WTC11 (cell line): ENCODE measurements around the gene PLD5. TPM values are rescaled to one million over a fixed set of nuclear protein-coding genes. Genes with fewer than 3 reads are reported as not detected.

Experiments
- ATAC-seq: fragments of 200-7000 bp; cut with Tn5 transposase; 2 replicates; pipeline ENCODE4 v1.10.0; 2021; ENCODE audit warnings: mild to moderate bottlenecking, moderate library complexity
- CTCF ChIA-PET: fragments of 300-600 bp; sonication (Branson Sonifier 250); formaldehyde crosslinking; loops from one replicate; lab custom pipeline; 2021; ENCODE audit warnings: antibody characterized with exemption; lab: Charles Lee
- POLR2A ChIA-PET: fragments of 350-600 bp; sonication (Branson Sonifier 250); formaldehyde crosslinking; loops from one replicate; lab custom pipeline; 2021; ENCODE audit warnings: antibody characterized with exemption; lab: Charles Lee
- DNase-seq: peaks from one replicate; pipeline ENCODE4 v3.0.0; 2021; ENCODE audit warnings: low spot score
- H3K27ac Mint-ChIP-seq: 2 replicates; pipeline ENCODE4 v1.8.0; 2021; ENCODE audit warnings: mixed read lengths
- H3K27me3 Mint-ChIP-seq: 2 replicates; pipeline ENCODE4 v1.8.0; 2021; ENCODE audit warnings: low read depth, mild to moderate bottlenecking, moderate library complexity, mixed read lengths
- H3K36me3 Mint-ChIP-seq: 2 replicates; pipeline ENCODE4 v1.8.0; 2021; ENCODE audit warnings: mixed read lengths
- H3K4me1 Mint-ChIP-seq: 2 replicates; pipeline ENCODE4 v1.8.0; 2022; ENCODE audit warnings: mixed read lengths
- H3K4me3 Mint-ChIP-seq: 2 replicates; pipeline ENCODE4 v1.8.0; 2021; ENCODE audit warnings: mild to moderate bottlenecking, moderate library complexity, mixed read lengths
- H3K9me3 Mint-ChIP-seq: 2 replicates; pipeline ENCODE4 v1.8.0; 2021; ENCODE audit warnings: mixed read lengths
- CTCF ChIP-seq: fragments of 200-600 bp; IDR thresholded peaks from 2 replicates; pipeline ENCODE4 v1.8.0; 2022; ENCODE audit warnings: antibody characterized with exemption
- ETV6 ChIP-seq: sonication (generic); formaldehyde crosslinking; IDR thresholded peaks from 2 replicates; pipeline ENCODE4 v1.8.1; 2022; ENCODE audit warnings: mild to moderate bottlenecking, missing genetic modification reagents
- GABPB1 ChIP-seq: sonication (generic); formaldehyde crosslinking; IDR thresholded peaks from 2 replicates; pipeline ENCODE4 v1.8.1; 2023; ENCODE audit warnings: mild to moderate bottlenecking, missing genetic modification reagents
- GTF2I ChIP-seq: fragments of 250-450 bp; sonication (Bioruptor Pico); conservative IDR thresholded peaks from 2 replicates; pipeline ENCODE4 v1.4.0; 2021; ENCODE audit warnings: mild to moderate bottlenecking
- HMGA2 ChIP-seq: fragments of 250-450 bp; sonication (Bioruptor Pico); IDR thresholded peaks from 2 replicates; pipeline ENCODE4 v1.4.0; 2021; ENCODE audit warnings: mild to moderate bottlenecking, moderate library complexity
- HMGXB4 ChIP-seq: sonication (generic); formaldehyde crosslinking; IDR thresholded peaks from 2 replicates; pipeline ENCODE4 v1.8.1; 2023; ENCODE audit warnings: mild to moderate bottlenecking, moderate library complexity, missing genetic modification reagents
- IRF1 ChIP-seq: sonication (generic); formaldehyde crosslinking; IDR thresholded peaks from 2 replicates; pipeline ENCODE4 v1.8.0; 2023; ENCODE audit warnings: missing genetic modification reagents
- JAZF1 ChIP-seq: fragments of 250-450 bp; sonication (Bioruptor Pico); IDR thresholded peaks from 2 replicates; pipeline ENCODE4 v1.9.0; 2021; ENCODE audit warnings: moderate library complexity, mild to moderate bottlenecking, inconsistent platforms
- NR2C2 ChIP-seq: sonication (generic); formaldehyde crosslinking; IDR thresholded peaks from 2 replicates; pipeline ENCODE4 v1.8.0; 2022; ENCODE audit warnings: mild to moderate bottlenecking, missing genetic modification reagents
- PREB ChIP-seq: sonication (generic); formaldehyde crosslinking; IDR thresholded peaks from 2 replicates; pipeline ENCODE4 v1.8.1; 2022; ENCODE audit warnings: mild to moderate bottlenecking, missing genetic modification reagents, moderate library complexity, borderline replicate concordance
- PRRX2 ChIP-seq: fragments of 250-450 bp; sonication (Bioruptor Pico); IDR thresholded peaks from 2 replicates; pipeline ENCODE4 v1.8.0; 2021; ENCODE audit warnings: mild to moderate bottlenecking
- RORB ChIP-seq: fragments of 250-450 bp; sonication (Bioruptor Pico); IDR thresholded peaks from 2 replicates; pipeline ENCODE4 v1.9.0; 2021; ENCODE audit warnings: mild to moderate bottlenecking
- SMAD3 ChIP-seq: sonication (generic); formaldehyde crosslinking; IDR thresholded peaks from 2 replicates; pipeline ENCODE4 v1.8.0; 2022; ENCODE audit warnings: missing genetic modification reagents, mild to moderate bottlenecking, borderline replicate concordance
- SMAD4 ChIP-seq: sonication (generic); formaldehyde crosslinking; IDR thresholded peaks from 2 replicates; pipeline ENCODE4 v1.8.0; 2022; ENCODE audit warnings: mild to moderate bottlenecking, missing genetic modification reagents
- TEAD1 ChIP-seq: sonication (generic); formaldehyde crosslinking; IDR thresholded peaks from 2 replicates; pipeline ENCODE4 v1.8.0; 2022; ENCODE audit warnings: mild to moderate bottlenecking, missing genetic modification reagents
- USF1 ChIP-seq: sonication (generic); formaldehyde crosslinking; IDR thresholded peaks from 2 replicates; pipeline ENCODE4 v1.8.0; 2022; ENCODE audit warnings: mild to moderate bottlenecking, missing genetic modification reagents
- USF2 ChIP-seq: sonication (generic); formaldehyde crosslinking; IDR thresholded peaks from 2 replicates; pipeline ENCODE4 v1.8.1; 2023; ENCODE audit warnings: mild to moderate bottlenecking, missing genetic modification reagents, moderate library complexity
- ZBTB21 ChIP-seq: sonication (generic); formaldehyde crosslinking; IDR thresholded peaks from 2 replicates; pipeline ENCODE4 v1.8.1; 2023; ENCODE audit warnings: mild to moderate bottlenecking, missing genetic modification reagents, borderline replicate concordance
- ZNF138 ChIP-seq: sonication (generic); formaldehyde crosslinking; conservative IDR thresholded peaks from 2 replicates; pipeline ENCODE4 v1.8.1; 2022; ENCODE audit warnings: mild to moderate bottlenecking, moderate library complexity, missing genetic modification reagents
- total RNA-seq: library from RNA; stranded (reverse); gene quantifications from 3 replicates; pipeline ENCODE4 v1.2.3, GENCODE V29; 2021
- TF ChIP-seq, protein P1 (sequence below): sonication (generic); formaldehyde crosslinking; IDR thresholded peaks from 2 replicates; pipeline ENCODE4 v1.8.1; 2022; ENCODE audit warnings: low read depth, mild to moderate bottlenecking, moderate library complexity, missing genetic modification reagents, borderline replicate concordance
- TF ChIP-seq, protein P2 (sequence below): sonication (generic); formaldehyde crosslinking; IDR thresholded peaks from 2 replicates; pipeline ENCODE4 v1.8.1; 2023; ENCODE audit warnings: mild to moderate bottlenecking, missing genetic modification reagents, borderline replicate concordance

PLD5 gene
- total RNA-seq, 1 experiment from 2014 or later = 6.4 TPM

GRCh38 chr1:242178436-242178835, 346.1 kb downstream of the PLD5 start:
- H3K27ac Mint-ChIP-seq = no peak overlapping the region
- ATAC-seq = no peak
- H3K4me1 Mint-ChIP-seq = peaks cover 20% of the 10 kb centered on the region

DNA sequence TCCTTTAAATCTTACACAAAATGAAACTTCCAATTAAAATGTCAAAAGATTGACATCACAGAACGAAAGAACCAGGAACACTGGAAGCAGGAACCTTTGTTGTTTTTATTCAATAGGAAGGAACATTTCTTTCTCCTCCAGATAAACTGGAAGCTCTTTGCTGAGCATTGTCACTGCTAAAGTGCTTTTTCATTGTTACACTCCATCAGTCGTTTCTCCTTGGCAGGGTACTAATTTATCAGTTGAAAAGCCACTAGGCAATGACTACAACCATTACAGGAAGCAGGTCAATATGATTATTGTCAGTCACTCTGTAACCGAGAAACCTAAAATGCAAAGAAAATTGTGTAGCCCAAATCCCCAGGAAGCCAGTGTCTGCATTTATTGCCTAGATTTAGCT, 362.4 kb downstream of the PLD5 start:
- no peaks in the 10 kb centered on the region for H3K27me3 Mint-ChIP-seq
- ChIA-PET CTCF (no interaction called here), POLR2A (interaction anchor here (0.6 kb wide), 1 partner anchor 42 kb away, joined by 4 read pairs; no protein-coding TSS in a partner anchor)
- H3K36me3 Mint-ChIP-seq = peaks cover 11% of the 10 kb centered on the region
- DNase-seq = no peak
- H3K4me1 Mint-ChIP-seq = peaks cover 27% of the 10 kb centered on the region
- ATAC-seq = no peak
- no peak overlapping the region for H3K4me3 Mint-ChIP-seq
- H3K27ac Mint-ChIP-seq = no peak overlapping the region
- TF ChIP-seq HMGA2 = no peak
- TF ChIP-seq GABPB1 (CRISPR knock-in tag) = no peak
- TF ChIP-seq ZBTB21 = no peak
- no peak for TF ChIP-seq GTF2I (CRISPR knock-in tag)
- TF ChIP-seq RORB (CRISPR knock-in tag) = no peak
- TF ChIP-seq USF1 (CRISPR knock-in tag) = no peak
- TF ChIP-seq NR2C2 (CRISPR knock-in tag) = no peak
- no peak for TF ChIP-seq CTCF
- no peak for TF ChIP-seq TEAD1
- no peak for TF ChIP-seq IRF1 (CRISPR knock-in tag)
- no peak for TF ChIP-seq ETV6 (CRISPR knock-in tag)
- TF ChIP-seq SMAD4 (CRISPR knock-in tag) = no peak
- no peak for TF ChIP-seq SMAD3 (CRISPR knock-in tag)
- no peak for TF ChIP-seq PREB (CRISPR knock-in tag)
- TF ChIP-seq, protein P1, sequence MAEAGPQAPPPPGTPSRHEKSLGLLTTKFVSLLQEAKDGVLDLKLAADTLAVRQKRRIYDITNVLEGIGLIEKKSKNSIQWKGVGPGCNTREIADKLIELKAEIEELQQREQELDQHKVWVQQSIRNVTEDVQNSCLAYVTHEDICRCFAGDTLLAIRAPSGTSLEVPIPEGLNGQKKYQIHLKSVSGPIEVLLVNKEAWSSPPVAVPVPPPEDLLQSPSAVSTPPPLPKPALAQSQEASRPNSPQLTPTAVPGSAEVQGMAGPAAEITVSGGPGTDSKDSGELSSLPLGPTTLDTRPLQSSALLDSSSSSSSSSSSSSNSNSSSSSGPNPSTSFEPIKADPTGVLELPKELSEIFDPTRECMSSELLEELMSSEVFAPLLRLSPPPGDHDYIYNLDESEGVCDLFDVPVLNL = no peak
- no peak for TF ChIP-seq USF2 (CRISPR knock-in tag)
- no peak for TF ChIP-seq PRRX2 (CRISPR knock-in tag)
- H3K9me3 Mint-ChIP-seq = peaks cover 22% of the 10 kb centered on the region

More at GRCh38 chr1:242178436-242178835, 346.1 kb downstream of the PLD5 start:
- TF ChIP-seq ZNF138 (CRISPR knock-in tag) (no peak), PRRX2 (CRISPR knock-in tag) (no peak), JAZF1 (no peak), HMGXB4 (CRISPR knock-in tag) (no peak)
- TF ChIP-seq, protein P2, sequence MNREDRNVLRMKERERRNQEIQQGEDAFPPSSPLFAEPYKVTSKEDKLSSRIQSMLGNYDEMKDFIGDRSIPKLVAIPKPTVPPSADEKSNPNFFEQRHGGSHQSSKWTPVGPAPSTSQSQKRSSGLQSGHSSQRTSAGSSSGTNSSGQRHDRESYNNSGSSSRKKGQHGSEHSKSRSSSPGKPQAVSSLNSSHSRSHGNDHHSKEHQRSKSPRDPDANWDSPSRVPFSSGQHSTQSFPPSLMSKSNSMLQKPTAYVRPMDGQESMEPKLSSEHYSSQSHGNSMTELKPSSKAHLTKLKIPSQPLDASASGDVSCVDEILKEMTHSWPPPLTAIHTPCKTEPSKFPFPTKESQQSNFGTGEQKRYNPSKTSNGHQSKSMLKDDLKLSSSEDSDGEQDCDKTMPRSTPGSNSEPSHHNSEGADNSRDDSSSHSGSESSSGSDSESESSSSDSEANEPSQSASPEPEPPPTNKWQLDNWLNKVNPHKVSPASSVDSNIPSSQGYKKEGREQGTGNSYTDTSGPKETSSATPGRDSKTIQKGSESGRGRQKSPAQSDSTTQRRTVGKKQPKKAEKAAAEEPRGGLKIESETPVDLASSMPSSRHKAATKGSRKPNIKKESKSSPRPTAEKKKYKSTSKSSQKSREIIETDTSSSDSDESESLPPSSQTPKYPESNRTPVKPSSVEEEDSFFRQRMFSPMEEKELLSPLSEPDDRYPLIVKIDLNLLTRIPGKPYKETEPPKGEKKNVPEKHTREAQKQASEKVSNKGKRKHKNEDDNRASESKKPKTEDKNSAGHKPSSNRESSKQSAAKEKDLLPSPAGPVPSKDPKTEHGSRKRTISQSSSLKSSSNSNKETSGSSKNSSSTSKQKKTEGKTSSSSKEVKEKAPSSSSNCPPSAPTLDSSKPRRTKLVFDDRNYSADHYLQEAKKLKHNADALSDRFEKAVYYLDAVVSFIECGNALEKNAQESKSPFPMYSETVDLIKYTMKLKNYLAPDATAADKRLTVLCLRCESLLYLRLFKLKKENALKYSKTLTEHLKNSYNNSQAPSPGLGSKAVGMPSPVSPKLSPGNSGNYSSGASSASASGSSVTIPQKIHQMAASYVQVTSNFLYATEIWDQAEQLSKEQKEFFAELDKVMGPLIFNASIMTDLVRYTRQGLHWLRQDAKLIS (CRISPR knock-in tag) = no peak
- Mint-ChIP-seq H3K27me3 (peaks cover 6% of the 10 kb centered on the region), H3K36me3 (peaks cover 17% of the 10 kb centered on the region), H3K9me3 (peaks cover 18% of the 10 kb centered on the region), H3K4me3 (no peak overlapping the region)
- ChIA-PET POLR2A (interaction anchor here (1.3 kb wide), 1 partner anchor 33 kb away, joined by 5 read pairs; no protein-coding TSS in a partner anchor), CTCF (interaction anchor here (0.6 kb wide), 1 partner anchor 158 kb away, joined by 3 read pairs; no protein-coding TSS in a partner anchor)
- no peak for DNase-seq
